Measurements from ENCODE around the gene ZNF563. TPM values are rescaled to one million over a fixed set of nuclear protein-coding genes. Genes with fewer than 3 reads are reported as not detected.
A peak's percentile ranks its signal among the peaks of the same experiment; 100 is the strongest.

The ZNF563 gene
- total RNA-seq, 2 experiments from 2014 or later, result 4.5 to 5.1 TPM

GRCh38 chr19:12278713-12279112 lies 54.7 kb downstream of the ZNF563 start:
- no peak for DNase-seq
- ATAC-seq (ENCODE audit: poor library complexity), result no peak
- Mint-ChIP-seq H3K4me1 (ENCODE audit: low read depth) (peaks cover 63% of the 10 kb centered on the region), H3K9me3 (peaks cover 13% of the 10 kb centered on the region), H3K27me3 (no peaks in the 10 kb centered on the region), H3K36me3 (ENCODE audit: low read depth) (peaks cover 90% of the 10 kb centered on the region), H3K27ac (peak overlapping the region; percentile 86), H3K4me3 (peak overlapping the region; percentile 50)
- ChIA-PET POLR2A (interaction anchor here (0.7 to 2.6 kb wide), 8 partner anchors 10 to 115 kb away, joined by 3 to 27 read pairs (median 5); partner anchors contain the start of genes ZNF136, ZNF44 and ZNF563), CTCF (no interaction called here)
- intact Hi-C loops (cut with DNase I, micrococcal nuclease), result no loop called here
- TF ChIP-seq CTCF (IDR thresholded peaks at IDR 0.05), result no peak
- H3K4me3 ChIP-seq (ENCODE audit: low read length), result no peak overlapping the region
- no peak overlapping the region for H3K27ac ChIP-seq (ENCODE audit: low read depth in 1 of 2, low read length in 2 of 2)
- peaks cover 19 to 58% of the 10 kb centered on the region in 2 experiments for H3K9me3 ChIP-seq (ENCODE audit: control insufficient read depth in 1 of 2, insufficient read depth in 1 of 2, low read length in 2 of 2)
- peaks cover 31% of the 10 kb centered on the region for H3K36me3 ChIP-seq (ENCODE audit: insufficient read depth, low read length)
- H3K27me3 ChIP-seq (ENCODE audit: control insufficient read depth in 1 of 2, insufficient read depth in 2 of 2, low read length in 2 of 2), result no peaks in the 10 kb centered on the region
- H3K4me1 ChIP-seq (ENCODE audit: insufficient read depth, low read length), result peaks cover 13% of the 10 kb centered on the region

- Mint-ChIP-seq H3K36me3 (ENCODE audit: low read depth) (peaks cover 97% of the 10 kb centered on the region), H3K9me3 (peaks cover 37% of the 10 kb centered on the region), H3K4me3 (no peak overlapping the region), H3K27ac (peak overlapping the region; percentile 18), H3K4me1 (ENCODE audit: low read depth) (peaks cover 18% of the 10 kb centered on the region), H3K27me3 (no peaks in the 10 kb centered on the region)
- no peak for TF ChIP-seq CTCF (IDR thresholded peaks at IDR 0.05)
- H3K27me3 ChIP-seq (ENCODE audit: control insufficient read depth in 1 of 2, insufficient read depth in 2 of 2, low read length in 2 of 2), result no peaks in the 10 kb centered on the region
- intact Hi-C loops (cut with DNase I, micrococcal nuclease), result loop anchor here in 1 of 2 experiments (5.0 kb wide), 1 partner anchor 66 kb away; no protein-coding TSS in a partner anchor
- H3K4me3 ChIP-seq (ENCODE audit: low read length), result no peak overlapping the region
- CTCF ChIA-PET, result no interaction called here
- peaks cover 48 to 94% of the 10 kb centered on the region in 2 experiments for H3K9me3 ChIP-seq (ENCODE audit: control insufficient read depth in 1 of 2, insufficient read depth in 1 of 2, low read length in 2 of 2)
- ATAC-seq (ENCODE audit: poor library complexity), result no peak
- peaks cover 57% of the 10 kb centered on the region for H3K36me3 ChIP-seq (ENCODE audit: insufficient read depth, low read length)
- peaks cover 4% of the 10 kb centered on the region for H3K4me1 ChIP-seq (ENCODE audit: insufficient read depth, low read length)
- H3K27ac ChIP-seq (ENCODE audit: low read depth in 1 of 2, low read length in 2 of 2), result no peak overlapping the region
- POLR2A ChIA-PET, result interaction anchor here (1.0 to 1.4 kb wide), 2 partner anchors 12 to 60 kb away, joined by 3 to 6 read pairs; partner anchors contain the start of gene ZNF563
- DNase-seq, result no peak
Observed at GRCh38 chr19:12272980-12273901, 60.2 kb downstream of the ZNF563 start.

- H3K36me3 ChIP-seq (ENCODE audit: insufficient read depth, low read length), result peaks cover 55% of the 10 kb centered on the region
- intact Hi-C loops (cut with DNase I, micrococcal nuclease), result loop anchor here in 1 of 2 experiments (5.0 kb wide), 1 partner anchor 65 kb away; no protein-coding TSS in a partner anchor
- no peak overlapping the region for H3K4me3 ChIP-seq (ENCODE audit: low read length)
- no peak for TF ChIP-seq CTCF (IDR thresholded peaks at IDR 0.05)
- H3K9me3 ChIP-seq (ENCODE audit: control insufficient read depth in 1 of 2, insufficient read depth in 1 of 2, low read length in 2 of 2), result peaks cover 52 to 94% of the 10 kb centered on the region in 2 experiments
- no peak overlapping the region for H3K4me3 Mint-ChIP-seq
- peaks cover 9% of the 10 kb centered on the region for H3K4me1 Mint-ChIP-seq (ENCODE audit: low read depth)
- H3K27me3 Mint-ChIP-seq, result no peaks in the 10 kb centered on the region
- peaks cover 37% of the 10 kb centered on the region for H3K9me3 Mint-ChIP-seq
- H3K36me3 Mint-ChIP-seq (ENCODE audit: low read depth), result peaks cover 94% of the 10 kb centered on the region
- H3K27ac ChIP-seq (ENCODE audit: low read depth in 1 of 2, low read length in 2 of 2), result no peak overlapping the region
- H3K27me3 ChIP-seq (ENCODE audit: control insufficient read depth in 1 of 2, insufficient read depth in 2 of 2, low read length in 2 of 2), result no peaks in the 10 kb centered on the region
- ATAC-seq (ENCODE audit: poor library complexity) (no peak), DNase-seq (no peak)
- no peak overlapping the region for H3K27ac Mint-ChIP-seq
- CTCF ChIA-PET, result interaction anchor here (0.6 kb wide), 1 partner anchor 231 kb away, joined by 4 read pairs; no protein-coding TSS in a partner anchor
- no peaks in the 10 kb centered on the region for H3K4me1 ChIP-seq (ENCODE audit: insufficient read depth, low read length)
- POLR2A ChIA-PET, result interaction anchor here (0.6 kb wide), 1 partner anchor 72 kb away, joined by 4 read pairs; no protein-coding TSS in a partner anchor
Observed at GRCh38 chr19:12272386-12272785, 61.0 kb downstream of the ZNF563 start.
